Smooth muscle cell (in vitro differentiated cells): ENCODE measurements around the gene TXN. TPM values are rescaled to one million over a fixed set of nuclear protein-coding genes. Genes with fewer than 3 reads are reported as not detected.

Source experiments
- DNase-seq: peaks from one replicate; lab custom pipeline; 2025; ENCODE audit not compliant: unreplicated experiment; lab: John Stamatoyannopoulos, UW
- H2AFZ ChIP-seq: fragments of 200-600 bp; sonication (generic); 2 replicates; pipeline ENCODE4 v1.6.0; 2016; ENCODE audit warnings: antibody characterized with exemption, low read depth, mild to moderate bottlenecking
- H3F3A ChIP-seq: fragments of 200-600 bp; sonication (generic); 2 replicates; pipeline ENCODE4 v1.6.0; 2017; ENCODE audit warnings: antibody characterized with exemption, low read depth
- H3K27ac ChIP-seq: fragments of 200-600 bp; sonication (generic); 2 replicates; pipeline ENCODE4 v1.5.1; 2016; ENCODE audit warnings: low read depth, mild to moderate bottlenecking
- H3K27me3 ChIP-seq: fragments of 200-600 bp; sonication (generic); 2 replicates; pipeline ENCODE4 v1.6.1; 2016; ENCODE audit warnings: low read depth, mild to moderate bottlenecking
- H3K36me3 ChIP-seq: fragments of 200-600 bp; sonication (generic); 2 replicates; pipeline ENCODE4 v1.5.1; 2016; ENCODE audit warnings: low read depth
- H3K4me1 ChIP-seq: fragments of 200-600 bp; sonication (generic); 2 replicates; pipeline ENCODE4 v1.5.1; 2016; ENCODE audit warnings: low read depth
- H3K4me2 ChIP-seq: fragments of 200-600 bp; sonication (generic); 2 replicates; pipeline ENCODE4 v1.6.0; 2016; ENCODE audit warnings: mild to moderate bottlenecking
- H3K4me3 ChIP-seq: fragments of 200-600 bp; sonication (generic); 2 replicates; pipeline ENCODE4 v1.5.1; 2016; ENCODE audit warnings: mild to moderate bottlenecking
- H3K79me2 ChIP-seq: fragments of 200-600 bp; sonication (generic); 2 replicates; pipeline ENCODE4 v1.6.0; 2016; ENCODE audit warnings: low read depth, mild to moderate bottlenecking
- H3K9ac ChIP-seq: fragments of 200-600 bp; sonication (generic); 2 replicates; pipeline ENCODE4 v1.6.0; 2016; ENCODE audit warnings: low read depth
- H3K9me3 ChIP-seq: fragments of 200-600 bp; sonication (generic); replicated peaks from 2 replicates; pipeline ENCODE4 v1.5.1; 2016; ENCODE audit warnings: low read depth
- H4K20me1 ChIP-seq: fragments of 200-600 bp; sonication (generic); 2 replicates; pipeline ENCODE4 v1.6.0; 2016; ENCODE audit warnings: low read depth
- WGBS: methylation state at CpG from one replicate; pipeline ENCODE4 v1.1.7; 2016; ENCODE audit warnings: low lambda C conversion rate; 5-methylcytosine and 5-hydroxymethylcytosine counted together
- polyA plus RNA-seq: library from polyadenylated mRNA; unstranded; fragments of >200 nt; fragmentation: Nextera tagmentation; extraction: Ambion mirVana; gene quantifications from 2 replicates; pipeline ENCODE4 v1.2.1, GENCODE V29; 2016
- total RNA-seq: library from RNA; depleted of rRNA; stranded (reverse); fragments of >200 nt; gene quantifications from 2 replicates; pipeline ENCODE4 v1.2.3, GENCODE V29; 2014
- TF ChIP-seq, protein P1 (sequence below): fragments of 200-600 bp; sonication (generic); IDR thresholded peaks from 2 replicates; pipeline ENCODE4 v1.5.1; 2017; ENCODE audit warnings: borderline replicate concordance, mild to moderate bottlenecking, antibody characterized with exemption; ENCODE audit not compliant: insufficient read depth, poor library complexity, severe bottlenecking

TXN gene
- total and polyA plus RNA-seq, 2 experiments from 2014 or later = 394 to 426 TPM

DNA sequence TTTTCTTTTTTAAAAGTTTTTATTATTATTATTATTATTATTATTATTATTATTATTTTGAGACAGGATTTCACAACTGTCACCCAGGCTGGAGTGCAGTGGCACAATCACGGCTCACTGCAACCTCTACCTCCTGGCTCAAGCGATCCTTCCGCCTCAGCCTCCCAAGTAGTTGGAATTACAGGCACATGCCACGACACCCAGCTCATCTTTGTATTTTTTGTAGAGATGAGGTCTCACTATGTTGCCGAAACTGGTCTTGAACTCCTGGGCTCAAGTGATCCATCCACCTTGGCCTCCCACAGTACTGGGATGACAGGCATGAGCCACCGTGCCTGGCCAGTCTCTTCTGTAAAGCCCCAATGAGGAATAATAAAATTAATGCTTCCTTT lies 31.0 kb upstream of the TXN start:
- DNase-seq = no peak
- Histone ChIP-seq H2AFZ (no peak overlapping the region), H3K4me1 (no peaks in the 10 kb centered on the region), H3K4me2 (no peak overlapping the region), H3K27ac (no peak overlapping the region), H3K27me3 (no peaks in the 10 kb centered on the region), H4K20me1 (no peaks in the 10 kb centered on the region), H3K79me2 (no peaks in the 10 kb centered on the region), H3K9me3 (no peaks in the 10 kb centered on the region), H3K4me3 (no peak overlapping the region), H3K9ac (no peak overlapping the region), H3F3A (no peaks in the 10 kb centered on the region), H3K36me3 (no peaks in the 10 kb centered on the region)
- 93% methylated on average over 6 of the region's 6 CpGs for WGBS
- TF ChIP-seq, protein P1, sequence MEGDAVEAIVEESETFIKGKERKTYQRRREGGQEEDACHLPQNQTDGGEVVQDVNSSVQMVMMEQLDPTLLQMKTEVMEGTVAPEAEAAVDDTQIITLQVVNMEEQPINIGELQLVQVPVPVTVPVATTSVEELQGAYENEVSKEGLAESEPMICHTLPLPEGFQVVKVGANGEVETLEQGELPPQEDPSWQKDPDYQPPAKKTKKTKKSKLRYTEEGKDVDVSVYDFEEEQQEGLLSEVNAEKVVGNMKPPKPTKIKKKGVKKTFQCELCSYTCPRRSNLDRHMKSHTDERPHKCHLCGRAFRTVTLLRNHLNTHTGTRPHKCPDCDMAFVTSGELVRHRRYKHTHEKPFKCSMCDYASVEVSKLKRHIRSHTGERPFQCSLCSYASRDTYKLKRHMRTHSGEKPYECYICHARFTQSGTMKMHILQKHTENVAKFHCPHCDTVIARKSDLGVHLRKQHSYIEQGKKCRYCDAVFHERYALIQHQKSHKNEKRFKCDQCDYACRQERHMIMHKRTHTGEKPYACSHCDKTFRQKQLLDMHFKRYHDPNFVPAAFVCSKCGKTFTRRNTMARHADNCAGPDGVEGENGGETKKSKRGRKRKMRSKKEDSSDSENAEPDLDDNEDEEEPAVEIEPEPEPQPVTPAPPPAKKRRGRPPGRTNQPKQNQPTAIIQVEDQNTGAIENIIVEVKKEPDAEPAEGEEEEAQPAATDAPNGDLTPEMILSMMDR = no peak

DNA sequence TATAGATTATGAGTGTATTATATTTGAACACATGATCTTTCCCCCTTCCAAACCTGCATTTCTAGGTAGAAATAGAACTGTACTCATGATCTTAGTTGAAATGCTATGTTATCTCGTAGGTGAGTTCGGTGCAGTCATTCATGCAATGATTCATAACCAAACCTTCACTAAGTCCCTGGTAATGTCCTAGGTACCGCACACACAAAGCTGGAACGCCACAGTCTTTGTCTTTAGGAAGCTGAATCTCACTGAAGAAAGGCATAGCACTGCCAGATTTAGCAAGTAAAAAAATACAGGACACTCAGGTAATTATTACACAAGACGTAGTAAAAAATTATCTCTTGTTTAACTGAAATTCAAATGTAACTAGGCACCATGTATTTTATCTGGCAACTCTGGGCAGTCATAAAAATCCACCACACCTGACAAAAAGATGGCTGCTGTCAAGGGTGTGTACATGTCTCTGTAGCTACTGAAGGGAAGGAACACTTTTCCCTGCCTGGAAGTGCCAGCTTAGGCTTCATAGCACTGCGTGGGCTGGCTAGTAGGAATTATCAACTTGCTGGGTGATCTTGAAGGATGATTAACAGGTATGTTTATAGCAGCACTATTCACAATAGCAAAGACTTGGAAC lies 28.0 kb upstream of the TXN start:
- no peaks in the 10 kb centered on the region for H3K27me3 ChIP-seq
- H3F3A ChIP-seq = no peaks in the 10 kb centered on the region
- TF ChIP-seq, protein P1 = no peak
- WGBS = 90% methylated on average over 6 of the region's 6 CpGs
- H3K27ac ChIP-seq = peak overlapping the region; percentile 56
- no peak overlapping the region for H3K4me3 ChIP-seq
- H4K20me1 ChIP-seq = no peaks in the 10 kb centered on the region
- H3K4me2 ChIP-seq = no peak overlapping the region
- no peaks in the 10 kb centered on the region for H3K4me1 ChIP-seq
- DNase-seq = no peak
- H3K36me3 ChIP-seq = no peaks in the 10 kb centered on the region
- no peaks in the 10 kb centered on the region for H3K79me2 ChIP-seq
- H2AFZ ChIP-seq = no peak overlapping the region
- no peaks in the 10 kb centered on the region for H3K9me3 ChIP-seq
- H3K9ac ChIP-seq = no peak overlapping the region

DNA sequence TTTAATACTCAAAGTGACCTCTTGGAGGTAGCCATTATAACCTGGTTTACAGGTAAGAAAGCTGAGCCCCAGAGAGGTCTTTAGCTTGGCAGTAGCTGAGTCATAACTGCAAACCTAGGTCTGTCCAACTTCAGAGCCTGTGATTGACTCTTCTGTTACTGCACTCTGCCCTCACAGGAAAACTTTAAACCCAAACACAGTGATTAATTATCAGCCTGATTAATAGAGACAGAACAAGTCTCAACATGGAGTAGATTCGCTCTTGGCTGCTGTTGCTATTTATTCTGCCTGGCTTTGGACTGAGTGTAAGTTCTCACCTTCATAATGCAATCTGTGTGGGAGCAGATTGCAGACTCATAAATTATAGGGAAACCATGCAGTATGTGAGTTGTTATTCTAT lies 27.4 kb upstream of the TXN start:
- no peak overlapping the region for H2AFZ ChIP-seq
- DNase-seq = no peak
- TF ChIP-seq, protein P1 = no peak
- H3K27ac ChIP-seq = peak overlapping the region; percentile 56
- H3K4me1 ChIP-seq = no peaks in the 10 kb centered on the region
- H4K20me1 ChIP-seq = no peaks in the 10 kb centered on the region
- H3K4me2 ChIP-seq = no peak overlapping the region
- H3K27me3 ChIP-seq = no peaks in the 10 kb centered on the region
- H3K9ac ChIP-seq = no peak overlapping the region
- H3K4me3 ChIP-seq = no peak overlapping the region
- H3K79me2 ChIP-seq = no peaks in the 10 kb centered on the region
- no peaks in the 10 kb centered on the region for H3F3A ChIP-seq
- no peaks in the 10 kb centered on the region for H3K9me3 ChIP-seq
- 84% methylated on average over 1 of the region's 1 CpG for WGBS
- H3K36me3 ChIP-seq = no peaks in the 10 kb centered on the region

DNA sequence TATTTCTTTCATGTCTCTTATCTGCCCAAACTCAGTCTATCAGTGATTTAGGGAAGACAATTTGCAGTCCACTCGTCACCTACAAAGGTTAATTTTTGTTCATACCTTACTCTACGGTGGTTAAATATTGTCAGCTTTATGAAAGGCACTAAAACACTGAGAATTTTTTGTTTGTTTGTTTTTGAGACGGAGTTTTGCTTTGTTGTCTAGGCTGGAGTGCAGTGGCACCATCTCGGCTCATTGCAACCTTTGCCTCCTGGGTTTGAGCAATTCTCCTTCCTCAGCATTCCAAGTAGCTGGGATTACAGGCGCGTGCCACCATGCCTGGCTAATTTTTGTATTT lies 26.4 kb upstream of the TXN start:
- WGBS = 94% methylated on average over 6 of the region's 6 CpGs
- TF ChIP-seq, protein P1 = no peak
- Histone ChIP-seq H3K36me3 (no peaks in the 10 kb centered on the region), H3K27ac (no peak overlapping the region), H3K79me2 (no peaks in the 10 kb centered on the region), H2AFZ (no peak overlapping the region), H3K9me3 (no peaks in the 10 kb centered on the region), H3K9ac (no peak overlapping the region), H3F3A (no peaks in the 10 kb centered on the region), H3K4me3 (no peak overlapping the region), H3K4me1 (no peaks in the 10 kb centered on the region), H3K27me3 (no peaks in the 10 kb centered on the region), H4K20me1 (no peaks in the 10 kb centered on the region), H3K4me2 (no peak overlapping the region)
- no peak for DNase-seq
